K562 (cell line): ENCODE results near the gene INPP5E. TPM values are rescaled to one million over a fixed set of nuclear protein-coding genes. Genes with fewer than 3 reads are reported as not detected.

Experiments used
- ATAC-seq: fragments of 200-7000 bp; cut with Tn5 transposase; 3 replicates; pipeline ENCODE4 v1.9.1; 2020; ENCODE audit warnings: moderate library complexity
- BruUV-seq: library from RNA; stranded (reverse); fragments of 400-500 nt; replicated peaks from 2 replicates; lab custom pipeline; 2021; lab: Mats Ljungman, UMichigan
- CTCF ChIA-PET: fragments of 300-600 bp; formaldehyde crosslinking; extraction: SDS; loops from one replicate; lab custom pipeline; 2021; ENCODE audit warnings: low intra/inter-chr PET ratio; lab: Yijun Ruan, JAX
- POLR2A ChIA-PET: fragments of 300-600, 350-650 bp; sonication (Branson Sonifier 250); formaldehyde crosslinking; extraction: SDS; loops from one replicate; lab custom pipeline; 2021; ENCODE audit warnings: antibody characterized with exemption, inconsistent platforms; lab: Yijun Ruan, JAX
- DNase-seq, 4 experiments: peaks; one replicate each; pipeline versions ENCODE4 v3.0.0 to v3.0.0-alpha.2; 2011 to 2018; ENCODE audit warnings: low spot score in 3 of 4, mixed read lengths in 3 of 4; ENCODE audit errors: extremely low read depth in 1 of 4
- FAIRE-seq: peaks from 2 replicates; lab custom pipeline; 2011; peaks lifted over from hg19 to GRCh38; lab: Jason Lieb, UNC
- H2AFZ ChIP-seq: 2 replicates; pipeline ENCODE4 v1.6.0; 2011; ENCODE audit warnings: low read depth, low read length, control low read depth, inconsistent platforms
- H3K27ac ChIP-seq: fragments of 200-600 bp; 3 replicates; pipeline ENCODE4 v1.8.0; 2011; ENCODE audit warnings: low read depth, mild to moderate bottlenecking, control low read depth, inconsistent platforms, low read length, moderate library complexity, mixed read lengths; ENCODE audit errors: extremely low read depth
- H3K27me3 ChIP-seq, 2 experiments: fragments of 300-600 bp in 1 of 2; 2 replicates in 1 of 2; 3 replicates in 1 of 2; pipeline versions ENCODE4 v1.6.0 to v1.8.0; 2011; ENCODE audit warnings: inconsistent platforms in 2 of 2, low read length in 2 of 2, mild to moderate bottlenecking in 1 of 2, mixed read lengths in 1 of 2, moderate library complexity in 1 of 2; ENCODE audit not compliant: control insufficient read depth in 2 of 2, insufficient read depth in 2 of 2
- H3K36me3 ChIP-seq: fragments of 300-600 bp; 3 replicates; pipeline ENCODE4 v1.8.0; 2011; ENCODE audit warnings: mild to moderate bottlenecking, low read length, inconsistent platforms; ENCODE audit not compliant: control insufficient read depth, insufficient read depth
- H3K4me1 ChIP-seq, 2 experiments: fragments of 200-600 bp in 1 of 2; replicated peaks in 1 of 2; 2 replicates in 1 of 2; 3 replicates in 1 of 2; pipeline versions ENCODE4 v1.5.1 to v1.8.0; 2011; ENCODE audit warnings: inconsistent platforms in 2 of 2, low read length in 2 of 2, mild to moderate bottlenecking in 1 of 2, mixed read lengths in 1 of 2, moderate library complexity in 1 of 2; ENCODE audit not compliant: control insufficient read depth in 2 of 2, insufficient read depth in 2 of 2
- H3K4me2 ChIP-seq: 2 replicates; pipeline ENCODE4 v1.6.1; 2011; ENCODE audit warnings: low read length, control low read depth, inconsistent platforms, mixed read lengths; ENCODE audit not compliant: insufficient read depth
- H3K4me3 ChIP-seq: fragments of 200-600 bp; sonication (generic), shearing (Covaris generic); 2 replicates; pipeline ENCODE4 v1.5.1; 2016; ENCODE audit warnings: control low read depth, inconsistent platforms
- H3K79me2 ChIP-seq: fragments of 200-600 bp; 3 replicates; pipeline ENCODE4 v1.8.0; 2011; ENCODE audit warnings: low read length, inconsistent platforms; ENCODE audit not compliant: control insufficient read depth, insufficient read depth
- H3K9ac ChIP-seq, 2 experiments: 2 replicates each; pipeline versions ENCODE4 v1.6.0 to v1.6.1; 2011; ENCODE audit warnings: low read depth in 2 of 2, low read length in 2 of 2, control low read depth in 1 of 2, inconsistent platforms in 1 of 2, mild to moderate bottlenecking in 1 of 2, mixed read lengths in 1 of 2; ENCODE audit not compliant: insufficient read depth in 1 of 2
- H3K9me1 ChIP-seq: one replicate; pipeline ENCODE4 v1.6.0; 2011; ENCODE audit warnings: inconsistent platforms, mild to moderate bottlenecking, low read length, moderate library complexity; ENCODE audit not compliant: control insufficient read depth, insufficient read depth
- H3K9me3 ChIP-seq: replicated peaks from 2 replicates; pipeline ENCODE4 v1.5.1; 2011; ENCODE audit warnings: low read depth, low read length, inconsistent platforms; ENCODE audit not compliant: control insufficient read depth, insufficient read depth
- H4K20me1 ChIP-seq: replicated peaks from 2 replicates; pipeline ENCODE4 v1.6.1; 2011; ENCODE audit warnings: low read length, inconsistent platforms, mixed read lengths; ENCODE audit not compliant: control insufficient read depth, insufficient read depth
- COPS2 ChIP-seq: fragments of 450-650 bp; conservative IDR thresholded peaks from 2 replicates; pipeline ENCODE4 v1.6.1; 2016; ENCODE audit warnings: mild to moderate bottlenecking, moderate library complexity
- DPF2 ChIP-seq: fragments of 450-650 bp; IDR thresholded peaks from 2 replicates; pipeline ENCODE4 v1.6.1; 2016
- FOXP4 ChIP-seq: sonication (generic); formaldehyde crosslinking; IDR thresholded peaks from 2 replicates; pipeline ENCODE4 v1.8.0; 2022; ENCODE audit warnings: mild to moderate bottlenecking, missing genetic modification reagents, borderline replicate concordance
- POLR2G ChIP-seq: fragments of 200-400 bp; formaldehyde crosslinking; IDR thresholded peaks from 2 replicates; pipeline ENCODE4 v1.6.1; 2017; ENCODE audit warnings: low read depth, mild to moderate bottlenecking, antibody characterized with exemption, low read length, moderate library complexity
- ZNF280B ChIP-seq: fragments of 250-450 bp; sonication (Bioruptor Pico); IDR thresholded peaks from 2 replicates; pipeline ENCODE4 v1.5.1; 2021; ENCODE audit warnings: mild to moderate bottlenecking
- WGBS: fragments of 100-300 bp; shearing (Covaris generic); methylation state at CpG from one replicate; pipeline ENCODE4 v1.1.6; 2016; ENCODE audit warnings: low coverage, mixed read lengths; ENCODE audit not compliant: insufficient coverage; ENCODE audit errors: missing lambda C conversion rate; 5-methylcytosine and 5-hydroxymethylcytosine counted together
- in situ Hi-C: fragments of 300-500 bp; cut with MboI; formaldehyde crosslinking; loops from 4 replicates; pipeline ENCODE4 v1.15.0; 2018; ENCODE audit warnings: inconsistent platforms, mixed read lengths
- intact Hi-C: fragments of 100-400 bp; cut with micrococcal nuclease; formaldehyde crosslinking; loops from 2 replicates; pipeline ENCODE4 v1.14.2; 2022
- polyA plus RNA-seq, 8 experiments: library from polyadenylated mRNA; depleted of rRNA in 4 of 8; stranded (reverse) in 5 of 8; unstranded in 3 of 8; fragments of >200 nt; fragmentation: Nextera tagmentation in 2 of 8; fragmentation: Illumina TruSeq in 1 of 8; extraction: Ambion mirVana in 2 of 8; extraction: Trizol in 1 of 8; gene quantifications; 2 replicates each; pipeline versions ENCODE4 v1.2.1 to v1.2.3, GENCODE V29; 2011 to 2014; ENCODE audit warnings: inconsistent platforms in 1 of 8, missing spikeins in 1 of 8
- total RNA-seq, 7 experiments: library from RNA; depleted of rRNA in 6 of 7; stranded (reverse); fragments of >200 nt in 6 of 7; fragmentation: Illumina TruSeq in 2 of 7; extraction: Trizol in 2 of 7; gene quantifications; 2 replicates each; pipeline versions ENCODE4 v1.2.1 to v1.2.3, GENCODE V29; 2011 to 2021; ENCODE audit warnings: low replicate concordance in 1 of 7

The INPP5E gene
- total and polyA plus RNA-seq, 9 of the 15 experiments (the other 6 are each of a cell fraction or from before 2014, with no cell fraction given): 0.38 to 17.4 (median 4.9) TPM

- TF ChIP-seq ZNF280B: no peak
- TF ChIP-seq FOXP4 (CRISPR knock-in tag): no peak
- no peak for TF ChIP-seq DPF2
Observed at GRCh38 chr9:136456258-136456657, 16.6 kb upstream of the INPP5E start (continued).

GRCh38 chr9:136455043-136456002 lies 15.7 kb upstream of the INPP5E start:
- Histone ChIP-seq H3K4me2 (no peak overlapping the region), H4K20me1 (no peaks in the 10 kb centered on the region)
- intact Hi-C loops: no loop called here

More at GRCh38 chr9:136455043-136456002, 15.7 kb upstream of the INPP5E start:
- no peaks in the 10 kb centered on the region for H3K79me2 ChIP-seq
- ATAC-seq: no peak; the same call in 2 of the 3 replicates
- TF ChIP-seq POLR2G (peak; percentile 65; the same call in 1 of the 2 replicates), COPS2 (no peak)
- 93% methylated on average over 40 of the region's 43 CpGs for WGBS
- no peak overlapping the region for H3K27ac ChIP-seq
- 0 out of 5 replicates have a peak, but pooled peaks cover 0 to 3% of the 10 kb centered on the region in 2 experiments for H3K4me1 ChIP-seq
- FAIRE-seq: no peak
- ChIA-PET POLR2A (interaction anchor here (1.5 to 2.9 kb wide), 3 partner anchors 13 to 16 kb away, joined by 5 to 12 read pairs (median 8); no protein-coding TSS in a partner anchor), CTCF (no interaction called here)
- BruUV-seq: no TSS peak
- H3K9me3 ChIP-seq: no peaks in the 10 kb centered on the region
- peaks cover 87% of the 10 kb centered on the region for H3K36me3 ChIP-seq
- in situ Hi-C loops: no loop called here
- H3K9ac ChIP-seq: peak overlapping the region in 1 of 2 experiments; percentile 43; a peak in 1 of 4 replicates
- H3K4me3 ChIP-seq: no peak overlapping the region
- no peak for DNase-seq
- H3K9me1 ChIP-seq: no peaks in the 10 kb centered on the region
- H2AFZ ChIP-seq: no peak overlapping the region
- H3K27me3 ChIP-seq: no peaks in the 10 kb centered on the region
